Colonic mucosa (tissue), 4 donors: ENCODE results near the gene CDIPT. TPM values are rescaled to one million over a fixed set of nuclear protein-coding genes. Genes with fewer than 3 reads are reported as not detected.

Source experiments
- DNase-seq: peaks from one replicate; pipeline ENCODE4 v3.0.0-alpha.2; 2020
- H3K27ac ChIP-seq: fragments of 200-600 bp; one replicate; pipeline ENCODE4 v1.8.0; 2021
- H3K27me3 ChIP-seq: fragments of 200-600 bp; one replicate; pipeline ENCODE4 v1.8.0; 2021
- H3K36me3 ChIP-seq: fragments of 200-600 bp; one replicate; pipeline ENCODE4 v1.8.0; 2021
- H3K4me1 ChIP-seq: fragments of 200-600 bp; one replicate; pipeline ENCODE4 v1.8.0; 2021; ENCODE audit warnings: mild to moderate bottlenecking
- H3K4me3 ChIP-seq: fragments of 200-600 bp; one replicate; pipeline ENCODE4 v1.8.0; 2021
- H3K9ac ChIP-seq, 2 donors: one replicate each; pipeline ENCODE4 v1.7.0; 2013; ENCODE audit warnings: control low read depth in 2 of 2, low read depth in 2 of 2, low read length in 2 of 2
- H3K9me3 ChIP-seq: fragments of 200-600 bp; one replicate; pipeline ENCODE4 v1.8.0; 2021
- intact Hi-C: fragments of 100-400 bp; cut with DNase I; formaldehyde crosslinking; loops from one replicate; pipeline ENCODE4 v1.14.1; 2022
- total RNA-seq, 2 donors: library from RNA; stranded (reverse); fragmentation: NEBNext Ultra II Directional in 1 of 2; extraction: Animal tissue kit (Norgen Biotek cat#: 25700) in 1 of 2; gene quantifications; one replicate each; pipeline ENCODE4 v1.2.1, GENCODE V29; 2021
- TF ChIP-seq, protein P1 (sequence below): fragments of 200-600 bp; IDR thresholded peaks from one replicate; pipeline ENCODE4 v1.8.0; 2022; ENCODE audit warnings: antibody characterized with exemption, mild to moderate bottlenecking
- donor health status: healthy.
- donor health status: DM: no; HTN: no; CAD: no.
- donor health status: DM: no; HTN: no; CAD: no.

Gene CDIPT
- total RNA-seq, 2 donors from 2014 or later: 58.1 to 62.7 TPM

DNA sequence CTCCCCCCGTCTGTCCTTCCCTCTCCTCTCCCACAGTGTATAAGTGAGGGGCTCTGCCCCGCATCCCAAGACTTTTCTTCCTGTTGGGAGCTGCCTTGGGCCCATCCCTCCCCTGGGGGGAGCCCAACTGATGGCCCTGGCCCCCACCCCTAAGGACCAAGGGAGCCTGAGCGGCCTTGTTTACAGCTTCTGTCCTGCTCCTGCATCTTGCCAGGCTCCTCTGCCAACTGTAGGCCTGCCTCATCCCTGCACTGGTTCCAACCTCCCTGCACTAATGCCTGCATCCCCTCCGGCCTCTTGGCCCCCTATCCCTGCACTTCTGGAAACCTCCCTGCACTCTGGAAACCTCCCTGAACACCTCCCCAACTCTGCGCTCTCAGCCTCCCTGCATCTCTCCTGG is 48.4 kb downstream of the CDIPT start:
- Histone ChIP-seq H3K9me3 (no peaks in the 10 kb centered on the region), H3K27ac (peak overlapping the region; percentile 95), H3K4me3 (no peak overlapping the region), H3K36me3 (no peaks in the 10 kb centered on the region), H3K4me1 (peaks cover 38% of the 10 kb centered on the region), H3K9ac (peak overlapping the region; percentile 14 to 66), H3K27me3 (no peaks in the 10 kb centered on the region)
- intact Hi-C loops: loop anchor here (5.0 kb wide), 1 partner anchor 38 kb away; no protein-coding TSS in a partner anchor
- TF ChIP-seq, protein P1, sequence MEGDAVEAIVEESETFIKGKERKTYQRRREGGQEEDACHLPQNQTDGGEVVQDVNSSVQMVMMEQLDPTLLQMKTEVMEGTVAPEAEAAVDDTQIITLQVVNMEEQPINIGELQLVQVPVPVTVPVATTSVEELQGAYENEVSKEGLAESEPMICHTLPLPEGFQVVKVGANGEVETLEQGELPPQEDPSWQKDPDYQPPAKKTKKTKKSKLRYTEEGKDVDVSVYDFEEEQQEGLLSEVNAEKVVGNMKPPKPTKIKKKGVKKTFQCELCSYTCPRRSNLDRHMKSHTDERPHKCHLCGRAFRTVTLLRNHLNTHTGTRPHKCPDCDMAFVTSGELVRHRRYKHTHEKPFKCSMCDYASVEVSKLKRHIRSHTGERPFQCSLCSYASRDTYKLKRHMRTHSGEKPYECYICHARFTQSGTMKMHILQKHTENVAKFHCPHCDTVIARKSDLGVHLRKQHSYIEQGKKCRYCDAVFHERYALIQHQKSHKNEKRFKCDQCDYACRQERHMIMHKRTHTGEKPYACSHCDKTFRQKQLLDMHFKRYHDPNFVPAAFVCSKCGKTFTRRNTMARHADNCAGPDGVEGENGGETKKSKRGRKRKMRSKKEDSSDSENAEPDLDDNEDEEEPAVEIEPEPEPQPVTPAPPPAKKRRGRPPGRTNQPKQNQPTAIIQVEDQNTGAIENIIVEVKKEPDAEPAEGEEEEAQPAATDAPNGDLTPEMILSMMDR: no peak
- no peak for DNase-seq

DNA sequence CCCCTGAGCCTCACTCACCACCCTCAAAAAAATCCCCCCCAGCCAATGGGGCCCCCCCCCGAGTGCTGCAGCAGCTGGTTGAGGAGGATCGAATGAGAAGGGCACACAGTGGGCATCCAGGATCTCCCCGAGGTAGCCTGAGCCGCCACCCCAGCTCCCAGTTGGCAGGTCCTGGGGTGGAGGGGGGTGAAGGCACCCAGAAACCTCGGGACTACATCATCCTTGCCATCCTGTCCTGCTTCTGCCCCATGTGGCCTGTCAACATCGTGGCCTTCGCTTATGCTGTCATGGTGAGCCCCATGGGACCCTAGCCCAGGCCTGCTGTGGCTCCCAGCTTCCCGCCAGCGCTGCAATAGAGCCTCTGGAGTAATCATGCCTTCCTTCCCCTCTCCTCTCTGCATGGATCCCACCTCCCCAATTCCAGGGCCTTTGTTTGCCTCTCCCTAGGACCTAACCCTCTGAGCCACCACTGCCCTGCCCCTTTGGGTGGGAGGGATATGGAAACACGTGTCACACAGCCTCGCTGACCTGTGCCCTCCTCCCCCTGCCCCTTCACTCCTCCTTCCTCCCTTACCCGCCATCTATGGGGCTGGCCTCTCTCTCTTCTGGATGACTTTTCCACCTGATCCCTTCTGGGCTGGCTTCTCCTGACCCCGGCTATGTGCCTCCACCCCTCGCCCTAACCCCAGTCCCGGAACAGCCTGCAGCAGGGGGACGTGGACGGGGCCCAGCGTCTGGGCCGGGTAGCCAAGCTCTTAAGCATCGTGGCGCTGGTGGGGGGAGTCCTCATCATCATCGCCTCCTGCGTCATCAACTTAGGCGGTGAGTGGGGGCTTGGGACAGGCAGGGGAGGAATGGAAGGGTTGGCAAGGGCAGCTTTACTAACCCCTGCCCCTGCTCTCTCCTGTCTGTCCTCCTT is 49.1 kb downstream of the CDIPT start:
- no peak for DNase-seq
- Histone ChIP-seq H3K4me1 (peaks cover 40% of the 10 kb centered on the region), H3K4me3 (no peak overlapping the region), H3K9ac (peak overlapping the region; percentile 16 to 28), H3K27me3 (no peaks in the 10 kb centered on the region), H3K9me3 (no peaks in the 10 kb centered on the region), H3K36me3 (no peaks in the 10 kb centered on the region), H3K27ac (no peak overlapping the region)
- TF ChIP-seq, protein P1: no peak
- intact Hi-C loops: loop anchor here (5.0 kb wide), 1 partner anchor 38 kb away; no protein-coding TSS in a partner anchor

GRCh38 chr16:29812754-29813643 is 50.0 kb downstream of the CDIPT start:
- DNase-seq: no peak
- TF ChIP-seq, protein P1: no peak
- no peaks in the 10 kb centered on the region for H3K27me3 ChIP-seq
- peak overlapping the region; percentile 49 for H3K4me3 ChIP-seq
- H3K36me3 ChIP-seq: no peaks in the 10 kb centered on the region
- intact Hi-C loops: loop anchor here (5.0 kb wide), 1 partner anchor 39 kb away; no protein-coding TSS in a partner anchor
- H3K9me3 ChIP-seq: no peaks in the 10 kb centered on the region
- H3K9ac ChIP-seq: peak overlapping the region; percentile 55 to 66
- H3K27ac ChIP-seq: peak overlapping the region; percentile 88
- peaks cover 41% of the 10 kb centered on the region for H3K4me1 ChIP-seq

- Histone ChIP-seq H3K9ac (peak within 1 kb of the TSS; percentile 66 to 68), H3K36me3 (no peaks in the 10 kb centered on the region), H3K4me3 (peak within 1 kb of the TSS; percentile 49), H3K27ac (peak within 1 kb of the TSS; percentile 88), H3K4me1 (peaks cover 35% of the 10 kb centered on the region), H3K9me3 (no peaks in the 10 kb centered on the region), H3K27me3 (no peaks in the 10 kb centered on the region)
- intact Hi-C loops: loop anchor here (5.0 kb wide), 1 partner anchor 40 kb away; no protein-coding TSS in a partner anchor
- DNase-seq: peak; percentile 71
- TF ChIP-seq, protein P1: no peak
Observed at GRCh38 chr16:29811896-29812665, 50.9 kb downstream of the CDIPT start, which contains the start of gene PRRT2. Gene PRRT2, plus strand, starts transcription at chr16:29812193. Its CDS starts 862 bp downstream, at chr16:29813055.
